GM21367 (cell line): ENCODE data around the gene FCMR.

Source experiments
- ATAC-seq: cut with Tn5 transposase; IDR thresholded peaks from one replicate; pipeline ENCODE4 v1.9.1; 2021; ENCODE audit not compliant: unreplicated experiment

FCMR gene

DNA sequence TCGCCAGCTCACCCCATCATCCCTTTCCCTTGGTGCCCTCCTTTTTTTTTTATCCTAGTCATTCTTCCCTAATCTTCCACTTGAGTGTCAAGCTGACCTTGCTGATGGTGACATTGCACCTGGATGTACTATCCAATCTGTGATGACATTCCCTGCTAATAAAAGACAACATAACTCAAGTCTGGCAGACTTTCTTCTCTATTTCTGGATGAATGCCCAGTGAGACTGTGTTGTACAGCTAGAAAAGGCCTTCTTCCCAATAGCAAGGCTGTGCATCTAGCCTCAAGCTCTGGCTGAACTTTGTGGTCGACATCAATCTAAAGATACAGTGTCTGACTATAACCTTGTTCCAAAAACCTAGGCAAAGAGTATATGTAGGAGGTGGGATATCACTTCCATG, 18.1 kb downstream of the FCMR start:
- no peak for ATAC-seq

DNA sequence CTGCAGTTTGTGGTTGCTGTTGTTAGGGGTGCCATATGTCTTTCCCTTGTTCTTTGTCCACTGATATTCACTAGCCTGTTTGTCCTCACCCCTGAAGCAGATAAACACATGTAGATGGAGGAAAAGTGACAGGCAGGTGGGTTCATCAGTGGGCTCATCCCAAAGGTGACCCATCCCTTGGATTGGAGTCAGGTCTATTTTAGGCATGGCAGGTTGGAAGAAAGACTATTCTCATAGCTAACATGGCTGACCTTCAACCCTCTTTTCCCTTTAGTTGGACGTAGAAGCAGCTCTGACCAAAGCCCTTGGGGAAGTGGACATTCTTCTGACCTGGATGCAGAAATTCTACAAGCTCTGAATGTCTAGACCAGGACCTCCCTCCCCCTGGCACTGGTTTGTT, 19.0 kb downstream of the FCMR start:
- no peak for ATAC-seq

DNA sequence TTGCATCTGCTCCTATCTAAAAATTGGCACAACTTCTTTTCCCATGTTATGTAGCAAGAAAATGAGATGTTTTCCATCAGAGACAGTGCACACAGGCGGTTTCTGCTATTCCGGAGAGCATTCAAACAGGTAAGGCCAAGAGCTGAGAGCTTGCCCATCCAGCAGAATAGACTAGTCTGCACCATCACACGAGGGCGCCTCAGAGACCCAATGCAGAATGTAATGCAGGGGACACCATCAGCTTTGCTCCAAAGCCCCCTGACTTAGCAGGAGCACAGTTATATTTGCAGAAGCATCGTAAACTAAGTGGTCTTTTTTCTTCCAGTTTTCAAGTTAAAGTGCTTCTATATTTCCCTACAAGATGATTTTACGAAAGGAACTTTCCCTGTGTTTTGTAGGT, 19.8 kb downstream of the FCMR start:
- no peak for ATAC-seq

- no peak for ATAC-seq
Observed at GRCh38 chr1:206900149-206900548, 21.6 kb downstream of the FCMR start.

DNA sequence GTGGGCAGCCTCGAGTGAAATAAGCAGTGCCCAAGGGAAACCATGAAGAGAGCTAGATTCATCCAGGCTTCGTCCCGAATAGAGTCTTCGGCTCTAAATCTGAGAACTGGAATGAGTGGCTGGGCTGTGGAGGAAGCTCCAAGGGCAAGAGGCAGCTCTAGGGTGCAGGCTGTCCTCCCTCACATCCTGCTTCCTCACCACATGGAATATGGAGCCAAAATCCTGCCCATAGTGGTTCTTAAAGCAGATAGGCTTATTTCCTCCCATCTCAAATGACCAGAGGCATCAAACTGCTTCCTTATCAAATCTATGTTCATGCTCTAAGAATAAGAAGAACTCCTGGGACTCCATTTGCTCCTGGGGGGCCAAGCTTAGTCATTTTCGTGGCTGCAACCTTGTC, 22.0 kb downstream of the FCMR start:
- no peak for ATAC-seq

DNA sequence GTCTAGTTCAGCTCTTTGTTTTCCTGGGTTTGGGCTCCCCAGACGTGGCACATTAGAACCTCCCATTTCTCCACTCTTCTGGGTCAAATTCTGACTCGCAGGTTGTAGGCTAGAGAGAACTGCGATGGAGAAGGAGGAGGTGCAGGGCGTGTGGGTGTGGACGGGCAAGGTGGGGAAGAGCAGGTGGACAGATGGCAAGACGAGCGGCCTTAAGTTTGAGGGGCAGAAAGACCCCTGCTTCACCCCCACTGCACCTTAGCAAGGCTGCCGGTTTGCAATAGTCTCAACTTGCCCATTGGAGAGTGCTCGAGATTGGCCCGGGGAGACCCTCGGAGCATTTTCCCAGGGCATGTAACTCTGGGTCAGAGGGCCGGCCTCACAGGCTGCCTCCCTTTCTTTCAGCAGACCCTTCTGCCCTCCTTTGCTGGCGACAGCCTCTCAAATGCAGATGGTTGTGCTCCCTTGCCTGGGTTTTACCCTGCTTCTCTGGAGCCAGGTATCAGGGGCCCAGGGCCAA, 22.8 kb downstream of the FCMR start:
- no peak for ATAC-seq

DNA sequence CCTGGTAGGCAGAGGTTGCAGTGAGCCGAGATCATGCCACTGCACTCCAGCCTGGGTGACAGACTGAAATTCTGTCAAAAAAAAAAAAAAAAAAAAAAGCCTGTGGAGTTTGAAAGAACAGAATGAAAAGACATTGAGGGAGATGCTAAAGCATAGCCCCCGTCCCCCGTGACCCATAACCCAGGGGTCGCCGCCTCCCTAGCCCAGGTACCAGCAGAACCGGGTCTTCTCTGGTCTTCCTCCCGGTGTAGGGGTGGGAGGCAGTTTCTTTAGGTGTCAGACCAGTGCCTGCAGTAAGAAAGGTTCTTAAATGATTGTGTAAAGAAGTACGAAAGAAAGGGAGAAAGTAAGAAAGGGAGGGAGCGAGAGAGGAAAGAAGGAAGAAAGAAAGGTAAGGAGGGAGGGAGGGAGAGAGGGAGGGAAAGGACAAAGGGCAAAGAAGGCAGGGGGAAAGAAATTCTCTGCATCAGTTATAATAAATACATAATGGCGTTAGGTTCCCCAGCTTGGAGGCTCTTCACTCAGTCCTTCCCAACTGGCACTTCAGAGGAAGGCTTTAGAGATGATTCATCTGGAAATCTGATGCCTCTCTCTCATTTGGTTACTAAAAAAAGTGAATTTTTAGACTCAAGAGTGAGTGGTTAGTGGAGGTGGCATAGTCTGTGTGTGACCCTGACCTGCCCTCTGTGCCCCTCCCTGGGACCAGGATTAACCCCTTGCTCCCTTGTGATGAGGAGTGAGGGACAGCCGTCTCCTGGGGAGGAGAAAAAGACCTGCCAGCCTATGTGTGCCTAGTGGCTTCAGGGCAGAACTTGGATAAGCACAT, 23.4 kb downstream of the FCMR start:
- ATAC-seq = no peak

GRCh38 chr1:206897175-206897574, 24.6 kb downstream of the FCMR start, which contains the start of gene IL24:
IL24 (plus strand) TSS chr1:206897443; CDS start chr1:206897833, 390 bp downstream.
- no peak for ATAC-seq

DNA sequence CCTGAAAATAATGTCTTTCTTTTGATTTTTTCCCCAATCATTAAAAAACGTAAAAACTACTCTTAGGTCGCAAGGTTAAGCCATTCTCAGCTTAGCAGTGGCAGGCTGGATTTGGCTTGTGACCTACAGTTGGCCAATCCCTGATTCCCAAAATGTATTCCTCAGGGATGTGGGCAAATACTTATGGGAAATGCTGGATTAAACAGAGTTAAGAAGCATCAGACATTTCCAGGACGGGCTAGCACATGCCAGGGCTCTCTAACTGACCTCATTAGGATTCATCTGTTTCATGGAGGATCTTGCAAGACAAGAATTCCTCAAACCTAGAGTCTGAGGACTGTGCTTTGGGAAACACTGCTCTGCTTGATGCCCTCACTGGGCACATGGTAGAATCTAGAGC, 25.5 kb downstream of the FCMR start:
- ATAC-seq = no peak

DNA sequence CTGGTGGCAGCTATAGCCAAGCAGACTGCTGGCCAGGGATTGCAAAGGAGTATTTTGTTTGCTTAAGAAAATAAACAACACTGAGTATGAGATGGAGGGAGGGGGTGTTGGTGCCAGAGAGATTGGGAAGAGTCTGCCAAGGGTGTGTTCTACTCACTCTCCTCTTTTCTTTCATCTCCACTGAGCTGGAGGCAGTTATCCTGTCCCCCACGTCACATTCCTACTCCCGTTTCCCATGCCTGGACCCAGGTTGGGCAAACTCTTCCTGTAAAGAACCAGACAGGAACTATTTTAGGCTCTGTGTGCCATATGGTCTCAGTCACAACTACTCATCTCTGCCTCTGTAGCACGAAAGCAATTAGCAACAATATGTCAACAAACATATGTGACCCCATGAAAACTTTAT, 25.9 kb downstream of the FCMR start:
- ATAC-seq = no peak

- no peak for ATAC-seq
Observed at GRCh38 chr1:206895325-206895724, 26.4 kb downstream of the FCMR start.

- no peak for ATAC-seq
Observed at GRCh38 chr1:206893380-206893779, 28.4 kb downstream of the FCMR start.

DNA sequence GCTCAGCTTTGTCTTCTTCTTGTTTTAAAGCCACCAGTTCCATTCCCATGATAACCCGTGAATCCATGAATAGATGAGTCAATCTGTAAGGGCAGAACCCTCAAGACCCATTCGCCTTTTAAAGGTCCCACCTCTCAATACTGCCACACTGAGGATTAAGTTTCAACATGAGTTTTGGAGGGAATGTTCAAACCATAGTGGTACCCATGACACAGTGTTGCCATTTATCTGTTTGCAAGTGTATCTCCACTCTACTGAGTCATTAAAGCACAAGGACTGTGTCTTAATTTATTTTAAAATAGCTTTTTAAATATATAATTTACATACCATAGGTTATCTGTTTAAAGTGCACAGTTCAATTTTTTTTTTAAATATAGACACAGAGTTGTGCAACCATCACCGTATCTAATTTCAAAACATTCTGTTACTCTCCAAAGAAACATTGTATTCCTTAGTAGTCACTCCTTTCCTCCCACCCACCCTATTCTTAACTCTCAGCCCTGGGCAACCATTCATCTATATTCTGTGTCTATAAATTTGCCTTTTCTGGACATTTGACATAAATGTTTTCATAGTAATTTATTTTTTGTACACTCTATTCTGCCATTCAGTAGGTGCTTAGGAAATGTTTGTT, 29.3 kb downstream of the FCMR start:
- no peak for ATAC-seq

GRCh38 chr1:206891412-206891811, 30.3 kb downstream of the FCMR start:
- no peak for ATAC-seq

- ATAC-seq = no peak
Observed at GRCh38 chr1:206890125-206891060, 31.3 kb downstream of the FCMR start.

DNA sequence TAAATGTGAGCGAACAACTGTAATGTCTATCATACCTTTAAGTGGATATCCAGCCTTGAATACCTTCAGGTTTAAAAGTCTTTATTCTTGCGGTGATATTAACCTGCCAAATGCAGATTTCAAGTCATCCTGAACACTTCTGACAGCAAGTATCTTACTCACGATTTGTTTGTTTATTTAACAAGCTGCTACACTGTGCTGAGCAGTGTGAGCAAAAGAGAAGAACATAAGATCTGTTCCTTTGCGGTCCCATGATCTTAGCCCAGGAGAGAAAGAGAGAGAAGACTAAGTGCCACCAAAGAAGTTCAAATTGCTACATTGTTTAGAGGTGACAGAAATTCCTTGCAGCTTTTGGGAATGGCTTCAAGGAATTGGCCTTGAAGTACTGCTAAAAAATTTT, 34.0 kb downstream of the FCMR start:
- ATAC-seq = no peak

DNA sequence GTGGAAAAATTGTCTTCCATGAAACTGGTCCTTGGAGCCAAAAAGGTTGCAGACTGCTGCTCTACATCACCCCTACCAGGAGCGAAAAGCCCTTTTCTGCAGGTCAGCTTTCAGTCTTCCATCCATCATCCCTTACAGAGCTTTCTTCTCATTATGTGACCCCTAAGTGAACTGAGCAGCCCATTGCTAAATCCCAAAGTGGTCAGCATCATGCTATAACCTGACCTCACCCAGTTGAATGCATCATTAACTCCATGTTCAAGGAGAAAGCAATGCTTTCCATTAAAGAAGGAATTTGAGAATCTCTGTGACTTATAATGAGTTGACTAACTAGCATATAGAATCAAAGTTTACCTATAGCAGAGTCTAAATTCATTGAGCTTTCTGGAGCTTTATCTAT, 34.9 kb downstream of the FCMR start:
- ATAC-seq = no peak

GRCh38 chr1:206885341-206886060, 36.2 kb downstream of the FCMR start:
- no peak for ATAC-seq

- no peak for ATAC-seq
Observed at GRCh38 chr1:206883876-206884275, 37.9 kb downstream of the FCMR start.

GRCh38 chr1:206883160-206883559, 38.6 kb downstream of the FCMR start:
- no peak for ATAC-seq

- ATAC-seq = no peak
Observed at GRCh38 chr1:206882555-206882954, 39.2 kb downstream of the FCMR start.
